Tibial nerve (tissue), 4 donors: ENCODE data around the gene SNAI3. TPM values are rescaled to one million over a fixed set of nuclear protein-coding genes. Genes with fewer than 3 reads are reported as not detected.

Source experiments
- DNase-seq, 2 donors: peaks; one replicate each; pipeline ENCODE4 v3.0.0-alpha.2; 2019; ENCODE audit warnings: low spot score in 2 of 2
- H3K27ac ChIP-seq, 4 donors: fragments of 200-600 bp; sonication (generic) in 3 of 4; one replicate each; pipeline ENCODE4 v1.5.1; 2017 to 2019; ENCODE audit warnings: mild to moderate bottlenecking in 1 of 4
- H3K27me3 ChIP-seq, 2 donors: fragments of 200-600 bp; sonication (generic) in 1 of 2; one replicate each; pipeline versions ENCODE4 v1.5.1 to v1.6.0; 2017 to 2019
- H3K36me3 ChIP-seq, 3 donors: fragments of 200-600 bp; sonication (generic); one replicate each; pipeline ENCODE4 v1.5.1; 2018 to 2019
- H3K4me1 ChIP-seq, 4 donors: fragments of 200-600 bp; sonication (generic) in 3 of 4; one replicate each; pipeline ENCODE4 v1.5.1; 2017 to 2019
- H3K4me3 ChIP-seq, 4 donors: fragments of 200-600 bp; sonication (generic) in 3 of 4; one replicate each; pipeline ENCODE4 v1.5.1; 2017 to 2019; ENCODE audit warnings: mild to moderate bottlenecking in 1 of 4, moderate library complexity in 1 of 4
- H3K9me3 ChIP-seq, 4 donors: fragments of 200-600 bp; sonication (generic) in 3 of 4; one replicate each; pipeline ENCODE4 v1.5.1; 2017 to 2019
- EP300 ChIP-seq, 2 donors: sonication (generic); formaldehyde crosslinking; IDR thresholded peaks; one replicate each; pipeline ENCODE4 v1.6.1; 2017; ENCODE audit warnings: antibody characterized with exemption in 2 of 2, mild to moderate bottlenecking in 1 of 2
- POLR2A ChIP-seq, 2 donors: fragments of 450-650 bp; IDR thresholded peaks; one replicate each; pipeline ENCODE4 v1.6.1; 2017; ENCODE audit warnings: antibody characterized with exemption in 2 of 2, mild to moderate bottlenecking in 2 of 2, moderate library complexity in 2 of 2
- WGBS, 2 donors: methylation state at CpG; one replicate each; pipeline ENCODE4 v1.1.5; 2018; 5-methylcytosine and 5-hydroxymethylcytosine counted together
- total RNA-seq, 4 donors: library from RNA; depleted of rRNA; stranded (reverse); fragments of >200 nt; gene quantifications; one replicate each; pipeline ENCODE4 v1.1.0, GENCODE V29; 2016
- TF ChIP-seq, protein P1 (sequence below), 5 experiments: fragments of 200-600 bp in 3 of 5; fragments of 450-650 bp in 2 of 5; sonication (generic) in 3 of 5; IDR thresholded peaks; one replicate each; pipeline ENCODE4 v1.5.1; 2016 to 2019; ENCODE audit warnings: antibody characterized with exemption in 5 of 5, mild to moderate bottlenecking in 3 of 5, moderate library complexity in 2 of 5

SNAI3 gene
- total RNA-seq, 4 donors from 2014 or later: 0.87 to 1.2 (median 1.0) TPM

DNA sequence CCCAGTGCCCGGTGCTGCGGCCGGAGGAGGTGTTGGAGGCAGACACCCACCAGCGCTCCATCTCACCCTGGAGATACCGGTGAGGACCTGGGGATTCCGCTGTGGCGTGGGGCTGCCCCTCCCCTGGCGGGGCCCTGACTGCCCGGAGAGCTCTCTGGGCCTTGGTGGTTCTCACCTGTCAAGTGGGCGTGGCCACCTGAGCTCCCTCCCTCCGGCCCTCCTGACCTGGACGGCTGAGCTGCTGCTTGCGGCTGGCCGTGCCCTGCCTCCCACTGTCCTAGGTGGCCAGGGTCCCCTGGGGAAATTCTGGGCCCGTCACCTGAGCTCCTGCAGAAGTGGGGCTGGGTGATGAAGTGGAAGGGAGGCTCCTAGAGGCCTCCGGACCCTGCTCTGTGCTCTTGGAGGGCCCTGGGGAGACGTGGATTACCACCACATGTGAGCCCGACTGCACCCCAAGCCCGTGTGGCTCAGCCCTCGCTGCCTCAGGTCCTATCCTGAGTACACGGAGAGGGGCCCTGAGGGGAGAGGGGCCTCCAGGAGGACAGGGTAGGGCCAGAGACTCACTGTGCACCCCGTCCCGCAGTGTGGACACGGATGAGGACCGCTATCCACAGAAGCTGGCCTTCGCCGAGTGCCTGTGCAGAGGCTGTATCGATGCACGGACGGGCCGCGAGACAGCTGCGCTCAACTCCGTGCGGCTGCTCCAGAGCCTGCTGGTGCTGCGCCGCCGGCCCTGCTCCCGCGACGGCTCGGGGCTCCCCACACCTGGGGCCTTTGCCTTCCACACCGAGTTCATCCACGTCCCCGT, 46.9 kb downstream of the SNAI3 start:
- H3K27me3 ChIP-seq: peaks cover 0 to 64% of the 10 kb centered on the region in 2 donors
- H3K9me3 ChIP-seq: no peaks in the 10 kb centered on the region
- peaks cover 0 to 25% (median 3%) of the 10 kb centered on the region in 4 donors for H3K4me1 ChIP-seq
- no peak overlapping the region for H3K4me3 ChIP-seq
- DNase-seq: no peak
- peaks cover 0 to 18% (median 0%) of the 10 kb centered on the region in 3 donors for H3K36me3 ChIP-seq
- WGBS, 2 donors: 23 to 32% methylated on average over 6 to 21 of the region's 45 CpGs
- no peak overlapping the region for H3K27ac ChIP-seq
- TF ChIP-seq, protein P1, sequence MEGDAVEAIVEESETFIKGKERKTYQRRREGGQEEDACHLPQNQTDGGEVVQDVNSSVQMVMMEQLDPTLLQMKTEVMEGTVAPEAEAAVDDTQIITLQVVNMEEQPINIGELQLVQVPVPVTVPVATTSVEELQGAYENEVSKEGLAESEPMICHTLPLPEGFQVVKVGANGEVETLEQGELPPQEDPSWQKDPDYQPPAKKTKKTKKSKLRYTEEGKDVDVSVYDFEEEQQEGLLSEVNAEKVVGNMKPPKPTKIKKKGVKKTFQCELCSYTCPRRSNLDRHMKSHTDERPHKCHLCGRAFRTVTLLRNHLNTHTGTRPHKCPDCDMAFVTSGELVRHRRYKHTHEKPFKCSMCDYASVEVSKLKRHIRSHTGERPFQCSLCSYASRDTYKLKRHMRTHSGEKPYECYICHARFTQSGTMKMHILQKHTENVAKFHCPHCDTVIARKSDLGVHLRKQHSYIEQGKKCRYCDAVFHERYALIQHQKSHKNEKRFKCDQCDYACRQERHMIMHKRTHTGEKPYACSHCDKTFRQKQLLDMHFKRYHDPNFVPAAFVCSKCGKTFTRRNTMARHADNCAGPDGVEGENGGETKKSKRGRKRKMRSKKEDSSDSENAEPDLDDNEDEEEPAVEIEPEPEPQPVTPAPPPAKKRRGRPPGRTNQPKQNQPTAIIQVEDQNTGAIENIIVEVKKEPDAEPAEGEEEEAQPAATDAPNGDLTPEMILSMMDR (IDR thresholded peaks at IDR 0.05): no peak
- TF ChIP-seq POLR2A (IDR thresholded peaks at IDR 0.05) (no peak), EP300 (IDR thresholded peaks at IDR 0.05) (no peak)

DNA sequence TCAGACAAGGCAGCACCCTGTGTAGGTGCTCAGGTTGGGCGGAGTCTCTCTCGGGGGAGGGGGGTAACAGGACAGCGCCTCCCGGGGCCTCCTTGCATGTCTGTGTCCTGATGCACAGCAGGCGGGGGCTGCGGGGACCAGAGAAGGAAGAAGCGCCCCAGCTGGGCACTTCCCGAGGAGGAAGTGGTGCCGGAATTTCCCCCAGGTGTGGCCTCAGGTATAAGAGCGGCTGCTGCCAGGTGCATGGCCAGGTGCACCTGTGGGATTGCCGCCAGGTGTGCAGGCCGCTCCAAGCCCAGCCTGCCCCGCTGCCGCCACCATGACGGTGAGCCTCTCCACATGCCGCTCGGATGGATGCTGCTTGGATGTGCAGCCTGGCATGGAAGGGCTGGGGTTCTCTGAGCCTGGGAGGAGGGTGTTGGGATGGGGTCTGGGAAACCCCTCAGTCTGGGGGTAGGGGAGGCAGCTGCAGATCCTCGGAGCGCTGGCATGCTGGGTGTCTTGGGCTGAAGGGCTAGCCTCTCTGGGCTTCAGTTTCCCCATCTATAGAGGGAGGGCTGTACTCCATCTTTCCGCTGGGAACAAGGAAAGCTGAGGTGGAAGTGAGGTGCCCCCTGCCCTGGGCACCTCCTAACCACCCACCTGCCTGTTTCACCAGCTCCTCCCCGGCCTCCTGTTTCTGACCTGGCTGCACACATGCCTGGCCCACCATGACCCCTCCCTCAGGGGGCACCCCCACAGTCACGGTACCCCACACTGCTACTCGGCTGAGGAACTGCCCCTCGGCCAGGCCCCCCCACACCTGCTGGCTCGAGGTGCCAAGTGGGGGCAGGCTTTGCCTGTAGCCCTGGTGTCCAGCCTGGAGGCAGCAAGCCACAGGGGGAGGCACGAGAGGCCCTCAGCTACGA, 47.7 kb downstream of the SNAI3 start, which contains the start of gene IL17C:
IL17C (plus strand) TSS at position 250 of the 908 bp plus-strand sequence; CDS start at position 320, 70 bp downstream.
- peaks cover 0 to 69% of the 10 kb centered on the region in 2 donors for H3K27me3 ChIP-seq
- H3K4me1 ChIP-seq: peaks cover 0 to 33% (median 8%) of the 10 kb centered on the region in 4 donors
- DNase-seq: no peak
- TF ChIP-seq, protein P1 (IDR thresholded peaks at IDR 0.05): no peak
- TF ChIP-seq POLR2A (IDR thresholded peaks at IDR 0.05) (no peak), EP300 (IDR thresholded peaks at IDR 0.05) (no peak)
- peaks cover 0 to 20% (median 0%) of the 10 kb centered on the region in 3 donors for H3K36me3 ChIP-seq
- 49% methylated on average over 25 to 26 of the region's 27 CpGs for WGBS, 2 donors
- no peaks in the 10 kb centered on the region for H3K9me3 ChIP-seq
- H3K27ac ChIP-seq: no peak within 1 kb of the TSS
- no peak within 1 kb of the TSS for H3K4me3 ChIP-seq

DNA sequence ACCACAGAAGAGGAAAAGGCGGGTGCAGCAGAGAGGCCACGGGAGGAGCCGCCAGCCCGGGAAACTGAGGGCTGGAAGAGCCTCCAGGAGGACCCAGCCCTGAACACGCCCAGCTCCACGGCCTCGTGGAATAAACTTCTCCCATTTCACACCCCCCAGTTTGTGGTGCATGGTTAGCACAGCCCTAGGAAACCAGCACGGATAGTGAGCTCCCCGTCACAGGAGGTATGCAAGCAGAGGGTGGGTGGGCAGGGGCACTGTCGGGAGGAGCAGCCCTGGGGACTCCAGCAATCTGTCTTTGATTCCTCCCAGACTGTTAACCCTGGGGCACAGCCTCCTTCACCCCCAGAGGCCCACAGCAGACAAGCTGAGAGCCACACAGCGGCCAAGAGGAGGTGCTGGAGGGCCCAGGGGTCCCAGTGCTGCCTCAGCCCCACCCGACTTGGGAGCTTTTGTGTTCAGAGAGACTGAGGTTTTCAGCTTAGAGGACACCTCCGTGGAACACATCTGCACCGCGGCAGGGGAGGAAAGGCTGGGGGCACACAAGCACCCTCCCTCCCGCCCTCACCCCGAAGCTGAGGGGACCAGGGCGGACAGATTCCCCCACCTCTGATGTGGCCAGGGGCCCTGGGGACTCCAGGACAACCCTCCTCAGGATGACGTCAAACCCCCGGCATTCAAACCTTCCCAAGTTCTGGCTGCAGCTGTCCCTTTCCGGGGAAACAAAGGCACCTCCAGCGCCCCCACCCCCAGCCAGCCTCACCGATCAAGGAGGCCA, 49.6 kb downstream of the SNAI3 start:
- Histone ChIP-seq H3K36me3 (peaks cover 0 to 27% (median 4%) of the 10 kb centered on the region in 3 donors), H3K27ac (no peak overlapping the region), H3K9me3 (no peaks in the 10 kb centered on the region), H3K4me1 (peaks cover 0 to 35% (median 9%) of the 10 kb centered on the region in 4 donors), H3K27me3 (peaks cover 0 to 69% of the 10 kb centered on the region in 2 donors), H3K4me3 (no peak overlapping the region)
- WGBS, 2 donors: 66 to 69% methylated on average over 20 to 22 of the region's 23 CpGs
- DNase-seq: no peak
- TF ChIP-seq, protein P1 (IDR thresholded peaks at IDR 0.05): no peak
- TF ChIP-seq EP300 (IDR thresholded peaks at IDR 0.05) (no peak), POLR2A (IDR thresholded peaks at IDR 0.05) (no peak)

DNA sequence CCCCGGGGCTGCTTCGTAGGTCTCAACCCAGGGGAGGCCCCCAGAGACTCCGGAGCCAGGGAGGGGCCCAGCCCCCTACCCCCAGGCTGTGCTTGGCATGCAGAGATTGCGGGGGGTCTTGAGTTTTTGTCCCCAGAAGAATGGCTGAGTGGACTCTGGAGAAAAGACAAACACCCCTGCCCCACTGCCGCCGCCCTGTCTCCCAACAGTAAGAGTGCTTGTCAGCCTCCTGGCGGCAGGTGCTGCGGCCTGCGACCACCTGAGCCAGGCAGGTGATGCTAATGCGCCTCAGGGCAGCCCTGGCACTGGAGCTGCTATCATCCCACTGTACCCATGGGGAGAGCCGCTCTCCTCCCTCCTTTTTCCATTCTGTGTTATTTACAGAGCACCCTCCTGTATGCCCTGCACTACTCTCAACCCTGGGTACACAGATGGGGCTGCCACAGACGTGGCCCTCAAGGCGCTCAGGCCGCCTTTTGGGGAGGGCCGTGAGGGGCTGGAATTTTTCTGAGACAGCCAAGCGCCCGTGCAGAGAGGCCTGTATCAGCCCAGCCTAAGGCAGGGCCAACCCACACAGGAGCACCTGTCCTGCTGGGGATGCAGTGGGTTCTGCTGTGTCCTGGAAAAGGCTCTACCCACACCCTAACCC, 50.5 kb downstream of the SNAI3 start:
- no peak for DNase-seq
- H3K9me3 ChIP-seq: no peaks in the 10 kb centered on the region
- no peak for TF ChIP-seq EP300 (IDR thresholded peaks at IDR 0.05)
- TF ChIP-seq POLR2A (IDR thresholded peaks at IDR 0.05): no peak
- TF ChIP-seq, protein P1 (IDR thresholded peaks at IDR 0.05): no peak
- 91 to 92% methylated on average over 15 to 17 of the region's 17 CpGs for whole genome bisulfite sequencing, 2 donors
- no peak overlapping the region for H3K4me3 ChIP-seq
- no peak overlapping the region for H3K27ac ChIP-seq
- peaks cover 0 to 36% (median 10%) of the 10 kb centered on the region in 3 donors for H3K36me3 ChIP-seq
- peaks cover 0 to 65% of the 10 kb centered on the region in 2 donors for H3K27me3 ChIP-seq
- H3K4me1 ChIP-seq: peaks cover 0 to 35% (median 9%) of the 10 kb centered on the region in 4 donors
